HEK293 (cell line): ENCODE results near the gene DUSP15.

Experiments
- CTCF ChIA-PET: fragments of 350-600 bp; formaldehyde crosslinking; extraction: SDS; loops from one replicate; lab custom pipeline; 2021; ENCODE audit warnings: antibody characterized with exemption; lab: Yijun Ruan, JAX
- POLR2A ChIA-PET: fragments of 300-600 bp; formaldehyde crosslinking; extraction: SDS; loops from one replicate; lab custom pipeline; 2020; ENCODE audit warnings: antibody characterized with exemption, inconsistent platforms; lab: Yijun Ruan, JAX
- H3K27ac ChIP-seq: fragments of 200-500 bp; sonication (Bioruptor generic); 2 replicates; pipeline ENCODE4 v1.5.1; 2014; ENCODE audit warnings: low read depth, low read length, control low read depth, inconsistent platforms; ENCODE audit errors: extremely low read depth
- H3K36me3 ChIP-seq, 2 experiments: fragments of 200-500 bp in 1 of 2; sonication (Bioruptor generic) in 1 of 2; 1 replicate in 1 of 2; 2 replicates in 1 of 2; pipeline ENCODE4 v1.5.1; 2014 to 2017; ENCODE audit warnings: inconsistent platforms in 2 of 2, low read length in 2 of 2; ENCODE audit not compliant: control insufficient read depth in 2 of 2, insufficient read depth in 1 of 2
- H3K4me1 ChIP-seq: fragments of 200-500 bp; sonication (Bioruptor generic); 2 replicates; pipeline ENCODE4 v1.5.1; 2014; ENCODE audit warnings: mild to moderate bottlenecking, low read length, inconsistent platforms; ENCODE audit not compliant: control insufficient read depth, insufficient read depth
- H3K4me3 ChIP-seq: 2 replicates; pipeline ENCODE4 v1.5.1; 2011; ENCODE audit warnings: low read depth, mild to moderate bottlenecking, control low read depth, low read length, moderate library complexity
- H3K9me3 ChIP-seq: fragments of 200-500 bp; sonication (Bioruptor generic); 2 replicates; pipeline ENCODE4 v1.5.1; 2014; ENCODE audit warnings: low read depth, low read length, inconsistent platforms; ENCODE audit not compliant: control insufficient read depth, insufficient read depth
- GLIS1 ChIP-seq: fragments of 450-650 bp; formaldehyde crosslinking; IDR thresholded peaks from 2 replicates; pipeline ENCODE4 v1.5.1; 2016; ENCODE audit warnings: missing biosample characterization, missing genetic modification characterization
- KLF9 ChIP-seq: fragments of 450-650 bp; formaldehyde crosslinking; IDR thresholded peaks from 2 replicates; pipeline ENCODE4 v1.5.1; 2016; ENCODE audit warnings: missing biosample characterization, missing genetic modification characterization, low read depth
- OSR2 ChIP-seq: fragments of 450-650 bp; formaldehyde crosslinking; IDR thresholded peaks from 2 replicates; pipeline ENCODE4 v1.5.1; 2016; ENCODE audit warnings: missing biosample characterization, missing genetic modification characterization
- ZNF155 ChIP-seq: fragments of 450-650 bp; formaldehyde crosslinking; IDR thresholded peaks from 2 replicates; pipeline ENCODE4 v1.5.1; 2016; ENCODE audit warnings: missing biosample characterization, missing genetic modification characterization
- ZNF221 ChIP-seq: fragments of 450-650 bp; formaldehyde crosslinking; IDR thresholded peaks from 2 replicates; pipeline ENCODE4 v1.5.1; 2017; ENCODE audit warnings: missing biosample characterization, missing genetic modification characterization, borderline replicate concordance
- ZNF501 ChIP-seq: fragments of 450-650 bp; formaldehyde crosslinking; IDR thresholded peaks from 2 replicates; pipeline ENCODE4 v1.5.1; 2016; ENCODE audit warnings: missing biosample characterization, missing genetic modification characterization
- ZNF549 ChIP-seq: fragments of 450-650 bp; IDR thresholded peaks from 2 replicates; pipeline ENCODE4 v1.5.1; 2018; ENCODE audit warnings: missing biosample characterization, missing genetic modification characterization, mild to moderate bottlenecking, inconsistent platforms, moderate library complexity
- TF ChIP-seq, protein P1 (sequence below): fragments of 450-650 bp; formaldehyde crosslinking; IDR thresholded peaks from 2 replicates; pipeline ENCODE4 v1.5.1; 2017; ENCODE audit warnings: missing biosample characterization, missing genetic modification characterization
- TF ChIP-seq, protein P2 (sequence below): fragments of 450-650 bp; formaldehyde crosslinking; conservative IDR thresholded peaks from 2 replicates; pipeline ENCODE4 v1.5.1; 2016; ENCODE audit warnings: low read depth, missing biosample characterization, missing genetic modification characterization
- TF ChIP-seq, protein P3 (sequence below): fragments of 450-650 bp; formaldehyde crosslinking; IDR thresholded peaks from 2 replicates; pipeline ENCODE4 v1.5.1; 2016; ENCODE audit warnings: missing biosample characterization, missing genetic modification characterization
- TF ChIP-seq, protein P4 (sequence below): fragments of 450-650 bp; formaldehyde crosslinking; IDR thresholded peaks from 2 replicates; pipeline ENCODE4 v1.5.1; 2016; ENCODE audit warnings: missing biosample characterization, missing genetic modification characterization
- TF ChIP-seq, protein P5 (sequence below): fragments of 450-650 bp; formaldehyde crosslinking; IDR thresholded peaks from 2 replicates; pipeline ENCODE4 v1.5.1; 2016; ENCODE audit warnings: missing biosample characterization, missing genetic modification characterization
- TF ChIP-seq, protein P6 (sequence below): fragments of 450-650 bp; formaldehyde crosslinking; IDR thresholded peaks from 2 replicates; pipeline ENCODE4 v1.5.1; 2016; ENCODE audit warnings: missing biosample characterization, missing genetic modification characterization

Gene DUSP15

DNA sequence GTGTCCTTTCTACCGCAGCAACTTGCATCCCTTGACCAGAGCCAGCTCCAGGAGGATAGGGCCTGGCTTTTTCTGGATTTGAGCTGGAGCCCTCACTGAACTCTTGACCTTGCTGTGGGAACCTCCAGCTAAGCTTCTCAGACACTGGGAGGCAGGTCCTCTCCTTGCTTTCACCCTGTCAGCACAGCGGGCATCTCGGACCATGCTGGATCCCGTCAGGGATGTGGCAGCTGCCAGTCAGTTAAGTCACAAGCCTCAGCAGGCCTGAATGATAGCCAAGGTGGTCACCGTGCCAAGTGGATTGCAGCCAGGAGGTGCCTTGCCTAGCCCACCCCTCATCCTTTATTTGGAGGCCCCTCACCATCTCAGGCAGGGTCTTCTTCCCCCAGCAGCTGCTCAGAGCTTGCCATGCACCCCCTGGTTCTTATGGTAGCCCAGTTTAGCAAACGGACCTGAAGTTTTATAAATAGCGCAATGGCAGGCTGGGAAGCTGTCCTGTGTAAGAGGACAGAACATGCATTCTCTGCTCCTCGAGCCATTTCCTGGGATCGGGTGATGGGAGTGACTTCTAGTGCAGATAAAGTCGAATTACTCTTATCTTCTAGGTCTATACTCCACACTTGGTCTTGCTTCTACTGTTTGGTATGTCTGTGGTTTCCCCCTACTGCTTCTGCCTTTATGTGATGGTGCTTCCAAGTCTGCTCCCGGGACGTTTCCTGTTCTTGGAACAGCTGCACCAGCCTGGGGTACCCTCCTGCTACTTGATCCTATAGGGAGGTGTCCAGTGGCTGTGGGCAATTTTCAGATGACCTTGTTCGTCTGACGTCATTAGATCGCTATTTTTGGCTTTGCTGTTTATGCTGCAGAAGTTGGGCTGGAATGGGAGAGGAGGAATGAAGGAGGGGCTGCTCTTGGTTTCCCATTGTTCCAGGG, 58.3 kb downstream of the DUSP15 start (continued):
- TF ChIP-seq, protein P1, sequence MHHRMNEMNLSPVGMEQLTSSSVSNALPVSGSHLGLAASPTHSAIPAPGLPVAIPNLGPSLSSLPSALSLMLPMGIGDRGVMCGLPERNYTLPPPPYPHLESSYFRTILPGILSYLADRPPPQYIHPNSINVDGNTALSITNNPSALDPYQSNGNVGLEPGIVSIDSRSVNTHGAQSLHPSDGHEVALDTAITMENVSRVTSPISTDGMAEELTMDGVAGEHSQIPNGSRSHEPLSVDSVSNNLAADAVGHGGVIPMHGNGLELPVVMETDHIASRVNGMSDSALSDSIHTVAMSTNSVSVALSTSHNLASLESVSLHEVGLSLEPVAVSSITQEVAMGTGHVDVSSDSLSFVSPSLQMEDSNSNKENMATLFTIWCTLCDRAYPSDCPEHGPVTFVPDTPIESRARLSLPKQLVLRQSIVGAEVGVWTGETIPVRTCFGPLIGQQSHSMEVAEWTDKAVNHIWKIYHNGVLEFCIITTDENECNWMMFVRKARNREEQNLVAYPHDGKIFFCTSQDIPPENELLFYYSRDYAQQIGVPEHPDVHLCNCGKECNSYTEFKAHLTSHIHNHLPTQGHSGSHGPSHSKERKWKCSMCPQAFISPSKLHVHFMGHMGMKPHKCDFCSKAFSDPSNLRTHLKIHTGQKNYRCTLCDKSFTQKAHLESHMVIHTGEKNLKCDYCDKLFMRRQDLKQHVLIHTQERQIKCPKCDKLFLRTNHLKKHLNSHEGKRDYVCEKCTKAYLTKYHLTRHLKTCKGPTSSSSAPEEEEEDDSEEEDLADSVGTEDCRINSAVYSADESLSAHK (tag by site-specific recombination), result no peak
- TF ChIP-seq, protein P2, sequence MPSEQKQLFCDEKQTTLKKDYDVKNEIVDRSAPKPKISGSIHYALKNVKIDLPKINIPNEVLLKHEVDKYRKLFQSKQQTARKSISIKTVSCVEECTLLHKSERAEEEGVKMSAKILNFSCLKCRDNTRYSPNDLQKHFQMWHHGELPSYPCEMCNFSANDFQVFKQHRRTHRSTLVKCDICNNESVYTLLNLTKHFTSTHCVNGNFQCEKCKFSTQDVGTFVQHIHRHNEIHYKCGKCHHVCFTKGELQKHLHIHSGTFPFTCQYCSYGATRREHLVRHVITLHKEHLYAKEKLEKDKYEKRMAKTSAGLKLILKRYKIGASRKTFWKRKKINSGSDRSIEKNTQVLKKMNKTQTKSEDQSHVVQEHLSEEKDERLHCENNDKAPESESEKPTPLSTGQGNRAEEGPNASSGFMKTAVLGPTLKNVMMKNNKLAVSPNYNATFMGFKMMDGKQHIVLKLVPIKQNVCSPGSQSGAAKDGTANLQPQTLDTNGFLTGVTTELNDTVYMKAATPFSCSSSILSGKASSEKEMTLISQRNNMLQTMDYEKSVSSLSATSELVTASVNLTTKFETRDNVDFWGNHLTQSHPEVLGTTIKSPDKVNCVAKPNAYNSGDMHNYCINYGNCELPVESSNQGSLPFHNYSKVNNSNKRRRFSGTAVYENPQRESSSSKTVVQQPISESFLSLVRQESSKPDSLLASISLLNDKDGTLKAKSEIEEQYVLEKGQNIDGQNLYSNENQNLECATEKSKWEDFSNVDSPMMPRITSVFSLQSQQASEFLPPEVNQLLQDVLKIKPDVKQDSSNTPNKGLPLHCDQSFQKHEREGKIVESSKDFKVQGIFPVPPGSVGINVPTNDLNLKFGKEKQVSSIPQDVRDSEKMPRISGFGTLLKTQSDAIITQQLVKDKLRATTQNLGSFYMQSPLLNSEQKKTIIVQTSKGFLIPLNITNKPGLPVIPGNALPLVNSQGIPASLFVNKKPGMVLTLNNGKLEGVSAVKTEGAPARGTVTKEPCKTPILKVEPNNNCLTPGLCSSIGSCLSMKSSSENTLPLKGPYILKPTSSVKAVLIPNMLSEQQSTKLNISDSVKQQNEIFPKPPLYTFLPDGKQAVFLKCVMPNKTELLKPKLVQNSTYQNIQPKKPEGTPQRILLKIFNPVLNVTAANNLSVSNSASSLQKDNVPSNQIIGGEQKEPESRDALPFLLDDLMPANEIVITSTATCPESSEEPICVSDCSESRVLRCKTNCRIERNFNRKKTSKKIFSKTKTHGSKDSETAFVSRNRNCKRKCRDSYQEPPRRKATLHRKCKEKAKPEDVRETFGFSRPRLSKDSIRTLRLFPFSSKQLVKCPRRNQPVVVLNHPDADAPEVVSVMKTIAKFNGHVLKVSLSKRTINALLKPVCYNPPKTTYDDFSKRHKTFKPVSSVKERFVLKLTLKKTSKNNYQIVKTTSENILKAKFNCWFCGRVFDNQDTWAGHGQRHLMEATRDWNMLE (tag by site-specific recombination), result no peak
- no peak for TF ChIP-seq ZNF221 (tag by site-specific recombination)
- TF ChIP-seq, protein P3, sequence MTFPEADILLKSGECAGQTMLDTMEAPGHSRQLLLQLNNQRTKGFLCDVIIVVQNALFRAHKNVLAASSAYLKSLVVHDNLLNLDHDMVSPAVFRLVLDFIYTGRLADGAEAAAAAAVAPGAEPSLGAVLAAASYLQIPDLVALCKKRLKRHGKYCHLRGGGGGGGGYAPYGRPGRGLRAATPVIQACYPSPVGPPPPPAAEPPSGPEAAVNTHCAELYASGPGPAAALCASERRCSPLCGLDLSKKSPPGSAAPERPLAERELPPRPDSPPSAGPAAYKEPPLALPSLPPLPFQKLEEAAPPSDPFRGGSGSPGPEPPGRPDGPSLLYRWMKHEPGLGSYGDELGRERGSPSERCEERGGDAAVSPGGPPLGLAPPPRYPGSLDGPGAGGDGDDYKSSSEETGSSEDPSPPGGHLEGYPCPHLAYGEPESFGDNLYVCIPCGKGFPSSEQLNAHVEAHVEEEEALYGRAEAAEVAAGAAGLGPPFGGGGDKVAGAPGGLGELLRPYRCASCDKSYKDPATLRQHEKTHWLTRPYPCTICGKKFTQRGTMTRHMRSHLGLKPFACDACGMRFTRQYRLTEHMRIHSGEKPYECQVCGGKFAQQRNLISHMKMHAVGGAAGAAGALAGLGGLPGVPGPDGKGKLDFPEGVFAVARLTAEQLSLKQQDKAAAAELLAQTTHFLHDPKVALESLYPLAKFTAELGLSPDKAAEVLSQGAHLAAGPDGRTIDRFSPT (tag by site-specific recombination), result 0 out of 2 replicates have a peak, but pooled peaks have one; percentile 49
- TF ChIP-seq GLIS1 (tag by site-specific recombination), result peak; percentile 22; the same call in 1 of the 2 replicates
- no peak for TF ChIP-seq KLF9 (tag by site-specific recombination)
- TF ChIP-seq, protein P4, sequence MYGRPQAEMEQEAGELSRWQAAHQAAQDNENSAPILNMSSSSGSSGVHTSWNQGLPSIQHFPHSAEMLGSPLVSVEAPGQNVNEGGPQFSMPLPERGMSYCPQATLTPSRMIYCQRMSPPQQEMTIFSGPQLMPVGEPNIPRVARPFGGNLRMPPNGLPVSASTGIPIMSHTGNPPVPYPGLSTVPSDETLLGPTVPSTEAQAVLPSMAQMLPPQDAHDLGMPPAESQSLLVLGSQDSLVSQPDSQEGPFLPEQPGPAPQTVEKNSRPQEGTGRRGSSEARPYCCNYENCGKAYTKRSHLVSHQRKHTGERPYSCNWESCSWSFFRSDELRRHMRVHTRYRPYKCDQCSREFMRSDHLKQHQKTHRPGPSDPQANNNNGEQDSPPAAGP (tag by site-specific recombination), result peak; percentile 84
- TF ChIP-seq, protein P5, sequence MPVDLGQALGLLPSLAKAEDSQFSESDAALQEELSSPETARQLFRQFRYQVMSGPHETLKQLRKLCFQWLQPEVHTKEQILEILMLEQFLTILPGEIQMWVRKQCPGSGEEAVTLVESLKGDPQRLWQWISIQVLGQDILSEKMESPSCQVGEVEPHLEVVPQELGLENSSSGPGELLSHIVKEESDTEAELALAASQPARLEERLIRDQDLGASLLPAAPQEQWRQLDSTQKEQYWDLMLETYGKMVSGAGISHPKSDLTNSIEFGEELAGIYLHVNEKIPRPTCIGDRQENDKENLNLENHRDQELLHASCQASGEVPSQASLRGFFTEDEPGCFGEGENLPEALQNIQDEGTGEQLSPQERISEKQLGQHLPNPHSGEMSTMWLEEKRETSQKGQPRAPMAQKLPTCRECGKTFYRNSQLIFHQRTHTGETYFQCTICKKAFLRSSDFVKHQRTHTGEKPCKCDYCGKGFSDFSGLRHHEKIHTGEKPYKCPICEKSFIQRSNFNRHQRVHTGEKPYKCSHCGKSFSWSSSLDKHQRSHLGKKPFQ (tag by site-specific recombination), result no peak
- no peak for TF ChIP-seq ZNF501 (tag by site-specific recombination)

DNA sequence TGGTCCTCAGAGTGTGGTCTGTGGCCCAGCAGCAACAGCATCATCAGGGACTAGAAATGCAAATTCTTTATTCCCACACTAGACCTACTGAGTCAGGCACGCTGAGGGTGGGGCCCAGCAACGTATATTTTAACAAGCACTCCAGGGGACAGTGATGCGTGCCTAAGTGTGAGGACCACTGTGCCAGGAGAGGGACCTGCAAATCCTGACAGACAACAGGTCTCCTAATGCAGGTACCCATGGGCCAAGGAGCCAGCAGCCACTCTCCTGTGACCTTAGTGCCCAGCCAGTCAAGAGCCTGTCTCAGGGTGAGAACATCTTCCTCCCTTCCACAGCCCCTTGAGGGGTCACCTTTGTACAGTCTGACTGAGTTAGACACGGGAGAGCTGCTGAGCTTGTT, 59.1 kb downstream of the DUSP15 start:
- POLR2A ChIA-PET, result interaction anchor here (1.1 kb wide), 1 partner anchor 140 kb away, joined by 3 read pairs; the partner anchor contains the start of gene PDRG1
- no peak overlapping the region for H3K27ac ChIP-seq
- CTCF ChIA-PET, result interaction anchor here (0.8 kb wide), 1 partner anchor 25 kb away, joined by 3 read pairs; no protein-coding TSS in a partner anchor

More for the DNA sequence above, 59.1 kb downstream of the DUSP15 start:
- H3K4me3 ChIP-seq, result no peak overlapping the region
- H3K36me3 ChIP-seq, result peaks cover 0 to 23% of the 10 kb centered on the region in 2 experiments; a peak in 1 of 3 replicates
- no peaks in the 10 kb centered on the region for H3K4me1 ChIP-seq
- TF ChIP-seq ZNF549 (tag by site-specific recombination) (no peak), OSR2 (no peak), KLF9 (tag by site-specific recombination) (no peak), ZNF155 (no peak)
- TF ChIP-seq, protein P6, sequence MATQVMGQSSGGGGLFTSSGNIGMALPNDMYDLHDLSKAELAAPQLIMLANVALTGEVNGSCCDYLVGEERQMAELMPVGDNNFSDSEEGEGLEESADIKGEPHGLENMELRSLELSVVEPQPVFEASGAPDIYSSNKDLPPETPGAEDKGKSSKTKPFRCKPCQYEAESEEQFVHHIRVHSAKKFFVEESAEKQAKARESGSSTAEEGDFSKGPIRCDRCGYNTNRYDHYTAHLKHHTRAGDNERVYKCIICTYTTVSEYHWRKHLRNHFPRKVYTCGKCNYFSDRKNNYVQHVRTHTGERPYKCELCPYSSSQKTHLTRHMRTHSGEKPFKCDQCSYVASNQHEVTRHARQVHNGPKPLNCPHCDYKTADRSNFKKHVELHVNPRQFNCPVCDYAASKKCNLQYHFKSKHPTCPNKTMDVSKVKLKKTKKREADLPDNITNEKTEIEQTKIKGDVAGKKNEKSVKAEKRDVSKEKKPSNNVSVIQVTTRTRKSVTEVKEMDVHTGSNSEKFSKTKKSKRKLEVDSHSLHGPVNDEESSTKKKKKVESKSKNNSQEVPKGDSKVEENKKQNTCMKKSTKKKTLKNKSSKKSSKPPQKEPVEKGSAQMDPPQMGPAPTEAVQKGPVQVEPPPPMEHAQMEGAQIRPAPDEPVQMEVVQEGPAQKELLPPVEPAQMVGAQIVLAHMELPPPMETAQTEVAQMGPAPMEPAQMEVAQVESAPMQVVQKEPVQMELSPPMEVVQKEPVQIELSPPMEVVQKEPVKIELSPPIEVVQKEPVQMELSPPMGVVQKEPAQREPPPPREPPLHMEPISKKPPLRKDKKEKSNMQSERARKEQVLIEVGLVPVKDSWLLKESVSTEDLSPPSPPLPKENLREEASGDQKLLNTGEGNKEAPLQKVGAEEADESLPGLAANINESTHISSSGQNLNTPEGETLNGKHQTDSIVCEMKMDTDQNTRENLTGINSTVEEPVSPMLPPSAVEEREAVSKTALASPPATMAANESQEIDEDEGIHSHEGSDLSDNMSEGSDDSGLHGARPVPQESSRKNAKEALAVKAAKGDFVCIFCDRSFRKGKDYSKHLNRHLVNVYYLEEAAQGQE (tag by site-specific recombination), result no peak
- TF ChIP-seq, all 188 proteins: peak for 0
- H3K9me3 ChIP-seq, result no peaks in the 10 kb centered on the region
